GM10266 (cell line): ENCODE measurements around the gene IL1R2.

Source experiments
- DNase-seq: peaks from one replicate; pipeline ENCODE4 v3.0.0; 2012; ENCODE audit errors: extremely low spot score
- CTCF ChIP-seq: IDR thresholded peaks from 2 replicates; pipeline ENCODE4 v1.5.1; 2012; ENCODE audit warnings: mild to moderate bottlenecking, low read depth; ENCODE audit not compliant: control insufficient read depth, insufficient read depth; ENCODE audit errors: missing control alignments

IL1R2 gene

DNA sequence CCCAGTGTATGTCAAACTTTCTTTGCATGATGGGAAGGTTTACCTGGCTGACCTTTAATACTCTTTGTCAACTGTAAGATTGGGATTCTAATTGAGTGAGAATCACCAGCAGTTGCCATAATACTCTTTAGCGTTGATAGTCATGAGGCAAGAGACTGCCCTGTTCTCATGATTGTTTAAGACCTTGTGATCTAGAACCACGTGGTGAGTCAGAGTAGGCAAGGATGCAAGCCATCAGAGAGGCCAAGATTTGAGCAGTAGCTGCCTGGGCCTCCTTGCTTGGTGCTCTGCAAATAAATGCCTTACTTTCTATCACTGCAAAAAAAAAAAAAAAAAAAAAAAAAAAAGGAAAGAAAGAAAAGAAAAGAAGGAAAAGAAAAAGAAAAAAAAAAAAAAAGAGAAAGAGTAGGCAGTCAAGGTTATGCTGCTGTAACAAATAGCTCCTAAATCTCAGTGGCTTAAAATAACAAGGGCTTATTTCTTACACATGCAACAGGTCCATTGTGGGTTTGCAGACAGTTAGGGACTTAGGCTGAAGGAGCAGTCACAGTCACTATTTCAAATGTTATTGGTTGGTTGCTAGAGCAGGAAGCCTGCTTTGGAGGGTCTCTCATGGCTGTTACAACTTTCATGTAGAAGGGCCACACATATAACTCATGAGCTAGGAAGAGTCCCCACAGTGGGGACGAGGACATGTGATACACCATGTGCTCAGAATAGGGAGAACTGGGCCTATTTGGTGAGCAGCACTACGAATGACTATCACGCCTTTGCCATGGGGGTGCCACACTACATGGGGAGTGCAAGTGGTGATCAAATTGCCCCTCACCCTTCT is 21.7 kb downstream of the IL1R2 start:
- TF ChIP-seq CTCF = no peak
- no peak for DNase-seq

DNA sequence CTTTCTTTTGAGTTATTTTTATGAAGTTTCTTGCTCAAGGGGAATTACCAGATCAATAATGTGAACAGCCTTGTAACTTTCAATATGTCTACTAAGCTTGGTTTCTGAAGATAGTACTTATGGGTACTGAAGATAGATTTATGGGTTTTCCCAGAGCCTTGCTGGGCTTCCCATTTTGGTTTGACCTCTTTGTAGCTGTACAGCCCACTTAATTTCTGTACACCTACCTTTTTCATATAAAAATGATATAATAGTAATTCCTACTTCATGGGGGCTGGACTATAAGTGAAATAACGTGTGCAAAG is 22.2 kb downstream of the IL1R2 start:
- DNase-seq = no peak

DNA sequence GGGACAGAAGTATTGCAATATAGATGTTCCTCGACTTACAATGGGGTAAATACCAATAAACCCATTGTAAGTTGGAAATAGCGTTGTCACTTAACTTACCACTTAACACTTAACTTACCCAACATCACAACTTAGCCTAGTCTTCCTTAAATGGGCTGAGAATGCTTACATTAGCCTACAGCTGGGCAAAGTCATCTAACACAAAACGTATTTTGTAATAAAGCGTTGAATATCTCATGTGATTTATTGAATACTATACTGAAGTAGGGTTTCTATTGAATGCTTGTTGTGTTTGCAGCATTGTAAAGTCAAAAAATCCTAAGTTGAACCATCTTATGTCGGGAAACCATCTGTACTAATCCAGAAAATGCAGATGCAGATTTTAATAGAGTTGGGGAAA is 23.6 kb downstream of the IL1R2 start:
- no peak for TF ChIP-seq CTCF

More for the DNA sequence above, 22.2 kb downstream of the IL1R2 start:
- no peak for TF ChIP-seq CTCF

DNA sequence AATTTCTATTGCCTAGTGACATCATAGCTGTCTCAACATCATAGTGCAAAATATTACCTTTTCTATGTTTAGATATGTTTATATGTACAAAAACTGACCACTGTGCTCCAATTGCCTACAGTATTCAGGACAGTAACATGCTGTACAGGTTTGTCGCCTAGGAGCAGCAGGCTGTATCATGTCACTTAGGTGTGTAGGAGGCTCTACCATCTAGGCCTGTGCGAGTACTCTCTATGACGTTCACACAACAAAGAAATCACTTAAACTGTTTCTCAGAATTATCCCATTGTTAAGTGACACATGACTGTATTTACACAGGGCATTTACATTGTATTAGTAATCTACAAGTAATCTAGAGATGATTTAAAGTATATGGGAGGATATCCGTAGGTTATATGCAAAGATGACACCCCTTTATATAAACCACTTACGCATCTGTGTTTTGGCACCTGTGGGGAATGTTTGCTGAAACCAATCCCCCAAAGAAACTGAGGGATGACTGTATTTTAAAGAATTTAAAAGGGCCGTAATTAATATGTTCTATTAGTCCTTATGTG is 24.7 kb downstream of the IL1R2 start:
- DNase-seq = no peak

More for the DNA sequence above, 23.6 kb downstream of the IL1R2 start:
- DNase-seq = no peak

DNA sequence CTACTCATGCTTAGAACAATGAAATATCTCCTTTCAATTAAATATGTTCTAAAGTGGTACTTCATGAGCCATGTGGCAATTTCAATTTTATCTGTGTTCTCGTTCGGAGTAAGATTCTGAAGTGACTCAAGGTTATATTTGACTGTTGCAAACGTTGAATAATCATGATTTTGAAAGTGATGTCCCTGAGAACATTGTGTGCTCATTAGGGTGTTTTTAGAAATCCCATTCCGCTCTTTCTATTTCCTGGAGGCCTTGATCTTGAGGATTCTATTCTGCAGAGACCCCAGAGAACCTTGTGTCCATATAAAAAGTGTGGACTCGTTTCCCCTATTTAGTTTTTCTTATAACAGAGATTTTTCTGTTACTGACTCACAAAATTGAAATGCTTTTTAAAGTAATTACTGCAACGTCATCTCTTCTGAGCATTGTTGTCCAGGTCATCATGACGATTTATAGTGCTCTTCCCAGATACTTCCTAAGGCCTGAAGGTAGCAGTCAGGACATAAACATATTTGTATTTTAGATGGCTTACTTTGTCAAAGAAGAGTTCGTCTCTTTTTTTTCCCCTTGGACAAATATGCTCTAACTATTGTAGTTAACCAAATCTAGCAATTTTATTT is 27.2 kb downstream of the IL1R2 start:
- no peak for DNase-seq
- TF ChIP-seq CTCF = no peak

More for the DNA sequence above, 24.7 kb downstream of the IL1R2 start:
- no peak for TF ChIP-seq CTCF

- DNase-seq = peak; percentile 78
- TF ChIP-seq CTCF = peak; percentile 93
These were observed 28.9 kb downstream of the IL1R2 start for GRCh38 chr2:102020596-102021170.
